Spleen (tissue), 11 donors: ENCODE data around the gene NUDCD2. TPM values are rescaled to one million over a fixed set of nuclear protein-coding genes. Genes with fewer than 3 reads are reported as not detected.
A peak's percentile ranks its signal among the peaks of the same experiment; 100 is the strongest.

Experiments used
- DNase-seq: peaks from one replicate; pipeline ENCODE4 v3.0.0-alpha.2; 2020
- H3K27ac ChIP-seq, 8 donors: fragments of 200-600 bp; sonication (generic) in 7 of 8; 1 replicate in 4 of 8; 2 replicates in 4 of 8; pipeline versions ENCODE4 v1.5.0 to v1.8.0; 2016 to 2021; ENCODE audit warnings: inconsistent platforms in 4 of 8, mild to moderate bottlenecking in 4 of 8, moderate library complexity in 1 of 8
- H3K27me3 ChIP-seq, 7 donors: fragments of 200-600 bp; sonication (generic) in 6 of 7; replicated peaks in 1 of 7; 1 replicate in 4 of 7; 2 replicates in 3 of 7; pipeline versions ENCODE4 v1.5.0 to v1.8.0; 2016 to 2021; ENCODE audit warnings: inconsistent platforms in 3 of 7, mild to moderate bottlenecking in 1 of 7
- H3K36me3 ChIP-seq, 6 donors: fragments of 200-600 bp; sonication (generic) in 5 of 6; 1 replicate in 4 of 6; 2 replicates in 2 of 6; pipeline versions ENCODE4 v1.5.0 to v1.8.0; 2016 to 2021; ENCODE audit warnings: inconsistent platforms in 2 of 6
- H3K4me1 ChIP-seq, 6 donors: fragments of 200-600 bp; sonication (generic) in 5 of 6; 1 replicate in 3 of 6; 2 replicates in 3 of 6; pipeline versions ENCODE4 v1.5.0 to v1.8.0; 2016 to 2021; ENCODE audit warnings: inconsistent platforms in 3 of 6
- H3K4me3 ChIP-seq, 8 donors: fragments of 200-600 bp; sonication (generic) in 7 of 8; 1 replicate in 4 of 8; 2 replicates in 4 of 8; pipeline versions ENCODE4 v1.5.0 to v1.8.0; 2016 to 2021; ENCODE audit warnings: inconsistent platforms in 4 of 8, mild to moderate bottlenecking in 4 of 8, moderate library complexity in 2 of 8
- H3K9me3 ChIP-seq, 8 donors: fragments of 200-600 bp; sonication (generic) in 7 of 8; 1 replicate in 4 of 8; 2 replicates in 4 of 8; pipeline versions ENCODE4 v1.5.0 to v1.8.0; 2016 to 2021; ENCODE audit warnings: inconsistent platforms in 4 of 8
- CTCF ChIP-seq, 11 experiments: fragments of 200-600 bp in 7 of 11; fragments of 450-650 bp in 4 of 11; sonication (generic) in 4 of 11; IDR thresholded peaks in 8 of 11; conservative IDR thresholded peaks in 3 of 11; 1 replicate in 7 of 11; 2 replicates in 4 of 11; pipeline versions ENCODE4 v1.4.0 to v1.8.0; 2016 to 2021; ENCODE audit warnings: antibody characterized with exemption in 11 of 11, inconsistent platforms in 4 of 11, mild to moderate bottlenecking in 1 of 11
- POLR2A ChIP-seq, 3 donors: fragments of 450-650 bp; IDR thresholded peaks; one replicate each; pipeline ENCODE4 v1.5.1; 2017; ENCODE audit warnings: antibody characterized with exemption in 3 of 3, mild to moderate bottlenecking in 1 of 3
- POLR2AphosphoS5 ChIP-seq, 3 donors: sonication (generic); formaldehyde crosslinking; IDR thresholded peaks; one replicate each; pipeline ENCODE4 v1.5.1; 2017; ENCODE audit warnings: antibody characterized with exemption in 3 of 3
- WGBS, 5 donors: extraction: QIAGEN DNeasy Blood & Tissue Kit in 3 of 5; methylation state at CpG; one replicate each; pipeline versions ENCODE4 v1.1.5 to v1.1.7; 2013 to 2018; 5-methylcytosine and 5-hydroxymethylcytosine counted together
- intact Hi-C: fragments of 100-400 bp; cut with DNase I; formaldehyde crosslinking; loops from one replicate; pipeline ENCODE4 v1.15.0; 2023; ENCODE audit warnings: low total_unique reads
- polyA plus RNA-seq, 3 donors: library from polyadenylated mRNA; stranded (reverse); fragments of 200-250 nt; gene quantifications; one replicate each; pipeline ENCODE4 v1.2.1, GENCODE V29; 2013
- total RNA-seq, 7 donors: library from RNA; depleted of rRNA in 3 of 7; stranded (reverse); fragments of >200 nt in 3 of 7; fragmentation: NEBNext Ultra II Directional in 4 of 7; extraction: Animal tissue kit (Norgen Biotek cat#: 25700) in 4 of 7; gene quantifications; one replicate each; pipeline versions ENCODE4 v1.1.0 to v1.2.1, GENCODE V29; 2016 to 2021
- donor health status: healthy with polysubstance abuse.
- donor health status: DM: no; HTN: no; CAD: no; lungs with moderate emphysema.
- donor health status: DM: no; HTN: no; CAD: no.
- donor health status: Bipolar disorder and iron deficiency.
- donor health status: healthy.
- donor health status: DM: no; HTN: no; CAD: no.
- donor health status: DM: yes; HTN: yes; CAD: no.

The NUDCD2 gene
- total and polyA plus RNA-seq, 10 donors: 5.8 to 25.9 (median 11.1) TPM

GRCh38 chr5:163504079-163504931 lies 44.4 kb upstream of the NUDCD2 start:
- peak; percentile 80 for DNase-seq
- Histone ChIP-seq H3K27ac (peak overlapping the region; percentile 97 to 100 (median 98)), H3K36me3 (no peaks in the 10 kb centered on the region), H3K4me1 (peaks cover 18 to 61% (median 48%) of the 10 kb centered on the region in 6 donors), H3K9me3 (no peaks in the 10 kb centered on the region), H3K4me3 (peak overlapping the region; percentile 42 to 87 (median 64)), H3K27me3 (no peaks in the 10 kb centered on the region)
- intact Hi-C loops: no loop called here
- WGBS, 5 donors: 1% methylated on average over 27 of the region's 27 CpGs
- TF ChIP-seq POLR2AphosphoS5 (IDR thresholded peaks at IDR 0.05) (peak in 2 of 3 donors; percentile 16 to 49), CTCF (IDR thresholded peaks at IDR 0.05 in 8 of 11, conservative IDR thresholded peaks at IDR 0.05 in 3 of 11) (no peak)

GRCh38 chr5:163503106-163504078 lies 43.5 kb upstream of the NUDCD2 start:
- Histone ChIP-seq H3K4me3 (peak overlapping the region; percentile 32 to 87 (median 64)), H3K9me3 (no peaks in the 10 kb centered on the region), H3K4me1 (peaks cover 15 to 52% (median 39%) of the 10 kb centered on the region in 6 donors), H3K27me3 (no peaks in the 10 kb centered on the region), H3K36me3 (no peaks in the 10 kb centered on the region), H3K27ac (peak overlapping the region; percentile 97 to 100 (median 98))
- DNase-seq: peak; percentile 75
- TF ChIP-seq POLR2AphosphoS5 (IDR thresholded peaks at IDR 0.05) (peak in 2 of 3 donors; percentile 34 to 82), CTCF (IDR thresholded peaks at IDR 0.05 in 8 of 11, conservative IDR thresholded peaks at IDR 0.05 in 3 of 11) (peak in 6 of 11 experiments; percentile 13 to 36 (median 22)), POLR2A (IDR thresholded peaks at IDR 0.05) (peak in 1 of 3 donors; percentile 64)
- 1 to 2% (median 1%) methylated on average over 17 of the region's 17 CpGs for WGBS, 5 donors
- intact Hi-C loops: no loop called here

GRCh38 chr5:163502521-163502920 lies 42.6 kb upstream of the NUDCD2 start:
- peak overlapping the region in 7 of 8 donors; percentile 97 to 100 (median 98) for H3K27ac ChIP-seq
- no peak for TF ChIP-seq POLR2AphosphoS5 (IDR thresholded peaks at IDR 0.05)
- no peak for TF ChIP-seq POLR2A (IDR thresholded peaks at IDR 0.05)
- TF ChIP-seq CTCF (IDR thresholded peaks at IDR 0.05 in 8 of 11, conservative IDR thresholded peaks at IDR 0.05 in 3 of 11): no peak
- no peaks in the 10 kb centered on the region for H3K27me3 ChIP-seq
- 69 to 76% (median 73%) methylated on average over 8 of the region's 8 CpGs for WGBS, 5 donors
- no peaks in the 10 kb centered on the region for H3K9me3 ChIP-seq
- intact Hi-C loops: no loop called here
- peak overlapping the region in 5 of 8 donors; percentile 43 to 87 (median 64) for H3K4me3 ChIP-seq
- no peak for DNase-seq
- H3K36me3 ChIP-seq: no peaks in the 10 kb centered on the region
- peaks cover 6 to 43% (median 30%) of the 10 kb centered on the region in 6 donors for H3K4me1 ChIP-seq
